SK-N-SH (cell line): ENCODE data around the gene LPGAT1. TPM values are rescaled to one million over a fixed set of nuclear protein-coding genes. Genes with fewer than 3 reads are reported as not detected.

Source experiments
- CTCF ChIA-PET: fragments of 300-600, 350-600 bp; formaldehyde crosslinking; extraction: SDS; loops from one replicate; lab custom pipeline; 2021; lab: Yijun Ruan, JAX
- POLR2A ChIA-PET: fragments of 350-600 bp; sonication (Branson Sonifier 250); formaldehyde crosslinking; extraction: SDS; loops from one replicate; lab custom pipeline; 2020; ENCODE audit warnings: antibody characterized with exemption, inconsistent platforms; lab: Yijun Ruan, JAX
- DNase-seq: peaks from one replicate; pipeline ENCODE4 v3.0.0; 2012
- H2AFZ ChIP-seq: fragments of 200-600 bp; sonication (generic); 2 replicates; pipeline ENCODE4 v1.8.1; 2016; ENCODE audit warnings: antibody characterized with exemption, mild to moderate bottlenecking, low read depth
- H3F3A ChIP-seq: fragments of 200-600 bp; sonication (generic); replicated peaks from 2 replicates; pipeline ENCODE3; 2016; ENCODE audit warnings: antibody characterized with exemption, mild to moderate bottlenecking; ENCODE audit not compliant: insufficient read depth
- H3K27ac ChIP-seq, 2 experiments: fragments of 200-500 bp in 1 of 2; fragments of 200-600 bp in 1 of 2; sonication (Bioruptor generic) in 1 of 2; sonication (generic), shearing (Covaris generic) in 1 of 2; 2 replicates each; pipeline versions ENCODE4 v1.5.1 to v1.6.1; 2014 to 2016; ENCODE audit warnings: low read depth in 2 of 2, inconsistent platforms in 1 of 2, low read length in 1 of 2, mild to moderate bottlenecking in 1 of 2, mixed read lengths in 1 of 2
- H3K27me3 ChIP-seq: fragments of 200-600 bp; sonication (generic), shearing (Covaris generic); 2 replicates; pipeline ENCODE4 v1.6.1; 2016; ENCODE audit warnings: mixed run types; ENCODE audit not compliant: insufficient read depth
- H3K36me3 ChIP-seq, 2 experiments: fragments of 200-500 bp in 1 of 2; fragments of 200-600 bp in 1 of 2; sonication (Bioruptor generic) in 1 of 2; sonication (generic) in 1 of 2; replicated peaks in 1 of 2; 2 replicates each; pipeline versions ENCODE3 to v1.5.1; 2014 to 2016; ENCODE audit warnings: low read length in 1 of 2, mild to moderate bottlenecking in 1 of 2; ENCODE audit not compliant: insufficient read depth in 2 of 2, control insufficient read depth in 1 of 2
- H3K4me1 ChIP-seq, 2 experiments: fragments of 200-500 bp in 1 of 2; fragments of 200-600 bp in 1 of 2; sonication (Bioruptor generic) in 1 of 2; sonication (generic), shearing (Covaris generic) in 1 of 2; 2 replicates each; pipeline versions ENCODE4 v1.5.1 to v1.6.1; 2014 to 2016; ENCODE audit warnings: low read depth in 1 of 2, low read length in 1 of 2, mixed run types in 1 of 2; ENCODE audit not compliant: insufficient read depth in 2 of 2, control insufficient read depth in 1 of 2
- H3K4me2 ChIP-seq: fragments of 200-600 bp; sonication (generic), shearing (Covaris generic); 2 replicates; pipeline ENCODE4 v1.6.1; 2017; ENCODE audit warnings: mixed run types
- H3K4me3 ChIP-seq, 2 experiments: fragments of 200-500 bp in 1 of 2; fragments of 200-600 bp in 1 of 2; sonication (Bioruptor generic) in 1 of 2; sonication (generic), shearing (Covaris generic) in 1 of 2; 2 replicates each; pipeline versions ENCODE4 v1.5.1 to v1.8.1; 2014 to 2016; ENCODE audit warnings: low read depth in 2 of 2, inconsistent platforms in 1 of 2, low read length in 1 of 2, mild to moderate bottlenecking in 1 of 2, mixed read lengths in 1 of 2, moderate library complexity in 1 of 2
- H3K79me2 ChIP-seq: fragments of 200-600 bp; sonication (generic); 2 replicates; pipeline ENCODE4 v1.8.1; 2017; ENCODE audit warnings: mild to moderate bottlenecking; ENCODE audit not compliant: insufficient read depth
- H3K9ac ChIP-seq: fragments of 200-600 bp; sonication (generic); 2 replicates; pipeline ENCODE4 v1.6.1; 2017; ENCODE audit warnings: mixed run types
- H3K9me2 ChIP-seq: fragments of 200-600 bp; sonication (generic); 2 replicates; pipeline ENCODE4 v1.6.1; 2017; ENCODE audit warnings: mixed run types
- H3K9me3 ChIP-seq: fragments of 200-600 bp; sonication (generic); 2 replicates; pipeline ENCODE4 v1.6.1; 2017; ENCODE audit warnings: mixed run types, mild to moderate bottlenecking, moderate library complexity
- H4K20me1 ChIP-seq: fragments of 200-600 bp; sonication (generic); 2 replicates; pipeline ENCODE4 v1.6.1; 2017; ENCODE audit warnings: mild to moderate bottlenecking, mixed run types; ENCODE audit not compliant: insufficient read depth
- CHD2 ChIP-seq: fragments of 150-350 bp; IDR thresholded peaks from 2 replicates; pipeline ENCODE4 v1.6.1; 2018; ENCODE audit warnings: low read length; ENCODE audit not compliant: partially characterized antibody
- ELF1 ChIP-seq: IDR thresholded peaks from 2 replicates; pipeline ENCODE4 v1.4.0; 2012
- EP300 ChIP-seq, 2 experiments: IDR thresholded peaks; 2 replicates each; pipeline versions ENCODE4 v1.4.0 to v1.6.1; 2012; ENCODE audit warnings: borderline replicate concordance in 1 of 2, low read depth in 1 of 2, low read length in 1 of 2
- GABPA ChIP-seq: IDR thresholded peaks from 2 replicates; pipeline ENCODE4 v1.4.0; 2012; ENCODE audit warnings: low read depth, mild to moderate bottlenecking
- GATA2 ChIP-seq: sonication (generic); formaldehyde crosslinking; IDR thresholded peaks from 2 replicates; pipeline ENCODE4 v1.5.0; 2020; ENCODE audit warnings: mild to moderate bottlenecking, missing genetic modification reagents
- JUND ChIP-seq: IDR thresholded peaks from 2 replicates; pipeline ENCODE4 v1.4.0; 2012
- MEF2A ChIP-seq: IDR thresholded peaks from 2 replicates; pipeline ENCODE4 v1.4.0; 2012; ENCODE audit warnings: low read depth, borderline replicate concordance
- POLR2AphosphoS5 ChIP-seq: IDR thresholded peaks from 2 replicates; pipeline ENCODE4 v1.6.1; 2012; ENCODE audit warnings: low read depth, low read length
- RCOR1 ChIP-seq: fragments of 150-350 bp; IDR thresholded peaks from 2 replicates; pipeline ENCODE4 v1.6.1; 2017; ENCODE audit warnings: antibody characterized with exemption, low read length
- TCF12 ChIP-seq: IDR thresholded peaks from 2 replicates; pipeline ENCODE4 v1.4.0; 2012
- TEAD4 ChIP-seq: IDR thresholded peaks from 2 replicates; pipeline ENCODE4 v1.4.0; 2012; ENCODE audit warnings: mild to moderate bottlenecking, borderline replicate concordance; ENCODE audit not compliant: insufficient read depth
- WGBS: methylation state at CpG from one replicate; pipeline ENCODE4 v1.1.6; 2017; ENCODE audit warnings: low lambda C conversion rate; 5-methylcytosine and 5-hydroxymethylcytosine counted together
- polyA plus RNA-seq, 3 experiments: library from polyadenylated mRNA; depleted of rRNA; stranded (reverse); fragments of >200 nt; gene quantifications; 2 replicates each; pipeline ENCODE4 v1.2.3, GENCODE V29; 2012
- TF ChIP-seq, protein P1 (sequence below): fragments of 150-350 bp; IDR thresholded peaks from 2 replicates; pipeline ENCODE4 v1.6.1; 2016; ENCODE audit warnings: mild to moderate bottlenecking, low read depth, low read length
- TF ChIP-seq, protein P2 (sequence below): fragments of 150-350 bp; IDR thresholded peaks from 2 replicates; pipeline ENCODE4 v1.6.1; 2017; ENCODE audit warnings: antibody characterized with exemption, low read length, low read depth, borderline replicate concordance
- TF ChIP-seq, protein P3 (sequence below): IDR thresholded peaks from 2 replicates; pipeline ENCODE4 v1.4.0; 2012; ENCODE audit warnings: low read depth
- TF ChIP-seq, protein P4 (sequence below): IDR thresholded peaks from 2 replicates; pipeline ENCODE4 v1.4.0; 2012; ENCODE audit warnings: low read depth, borderline replicate concordance
- TF ChIP-seq, protein P5 (sequence below): IDR thresholded peaks from 2 replicates; pipeline ENCODE4 v1.6.1; 2012; ENCODE audit warnings: mild to moderate bottlenecking, low read depth, low read length, moderate library complexity
- TF ChIP-seq, protein P6 (sequence below): fragments of 200-600 bp; sonication (generic); IDR thresholded peaks from 2 replicates; pipeline ENCODE4 v1.6.1; 2017; ENCODE audit warnings: antibody characterized with exemption, mild to moderate bottlenecking, moderate library complexity

The LPGAT1 gene
- polyA plus RNA-seq, 1 of the 3 experiments (the other 2 are of a cell fraction), result 4.8 TPM

DNA sequence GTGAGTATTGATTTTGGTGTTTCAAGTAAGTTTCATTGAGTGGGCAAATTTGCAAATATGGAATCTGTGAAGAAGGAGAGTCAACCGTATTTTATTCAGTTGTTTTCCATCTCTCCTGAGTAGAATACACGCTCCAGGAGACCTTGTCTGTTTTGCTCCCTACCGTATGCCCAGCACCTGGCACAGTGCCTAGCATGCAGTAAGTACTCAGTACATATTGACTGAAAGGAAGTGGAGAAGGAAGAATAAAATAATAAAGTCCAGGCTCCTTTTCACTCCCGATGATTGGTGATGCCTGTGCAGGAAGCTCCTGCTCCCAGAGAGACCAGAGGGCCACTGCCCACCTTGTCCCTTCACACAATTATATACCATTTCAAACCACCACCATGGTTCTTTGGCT is 95.8 kb downstream of the LPGAT1 start:
- H3K9me2 ChIP-seq, result no peaks in the 10 kb centered on the region
- WGBS, result 82% methylated on average over 4 of the region's 4 CpGs
- H3K36me3 ChIP-seq, result no peaks in the 10 kb centered on the region
- H3K27ac ChIP-seq, result peak overlapping the region; percentile 72 to 78; a peak in 3 of 4 replicates
- H3K4me1 ChIP-seq, result peaks cover 9 to 25% of the 10 kb centered on the region in 2 experiments; a peak in 3 of 4 replicates
- DNase-seq, result no peak
- H3K4me3 ChIP-seq, result no peak overlapping the region
- no peak for TF ChIP-seq POLR2AphosphoS5
- no peak for TF ChIP-seq GATA2
- TF ChIP-seq, protein P1, sequence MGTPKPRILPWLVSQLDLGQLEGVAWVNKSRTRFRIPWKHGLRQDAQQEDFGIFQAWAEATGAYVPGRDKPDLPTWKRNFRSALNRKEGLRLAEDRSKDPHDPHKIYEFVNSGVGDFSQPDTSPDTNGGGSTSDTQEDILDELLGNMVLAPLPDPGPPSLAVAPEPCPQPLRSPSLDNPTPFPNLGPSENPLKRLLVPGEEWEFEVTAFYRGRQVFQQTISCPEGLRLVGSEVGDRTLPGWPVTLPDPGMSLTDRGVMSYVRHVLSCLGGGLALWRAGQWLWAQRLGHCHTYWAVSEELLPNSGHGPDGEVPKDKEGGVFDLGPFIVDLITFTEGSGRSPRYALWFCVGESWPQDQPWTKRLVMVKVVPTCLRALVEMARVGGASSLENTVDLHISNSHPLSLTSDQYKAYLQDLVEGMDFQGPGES, result no peak
- no peak for TF ChIP-seq MEF2A
- TF ChIP-seq, protein P2, sequence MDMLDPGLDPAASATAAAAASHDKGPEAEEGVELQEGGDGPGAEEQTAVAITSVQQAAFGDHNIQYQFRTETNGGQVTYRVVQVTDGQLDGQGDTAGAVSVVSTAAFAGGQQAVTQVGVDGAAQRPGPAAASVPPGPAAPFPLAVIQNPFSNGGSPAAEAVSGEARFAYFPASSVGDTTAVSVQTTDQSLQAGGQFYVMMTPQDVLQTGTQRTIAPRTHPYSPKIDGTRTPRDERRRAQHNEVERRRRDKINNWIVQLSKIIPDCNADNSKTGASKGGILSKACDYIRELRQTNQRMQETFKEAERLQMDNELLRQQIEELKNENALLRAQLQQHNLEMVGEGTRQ, result no peak
- no peak for TF ChIP-seq EP300 (IDR thresholded peaks at IDR 0.05; ENCODE audit: borderline replicate concordance in 1 of 2, low read depth in 1 of 2, low read length in 1 of 2)
- no peak for TF ChIP-seq TCF12
- no peak for TF ChIP-seq ELF1
- TF ChIP-seq, protein P3, sequence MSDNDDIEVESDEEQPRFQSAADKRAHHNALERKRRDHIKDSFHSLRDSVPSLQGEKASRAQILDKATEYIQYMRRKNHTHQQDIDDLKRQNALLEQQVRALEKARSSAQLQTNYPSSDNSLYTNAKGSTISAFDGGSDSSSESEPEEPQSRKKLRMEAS, result no peak
- no peak for TF ChIP-seq CHD2
- TF ChIP-seq JUND, result no peak
- no peak for TF ChIP-seq RCOR1
- no peak for TF ChIP-seq GABPA
- TF ChIP-seq, protein P4, sequence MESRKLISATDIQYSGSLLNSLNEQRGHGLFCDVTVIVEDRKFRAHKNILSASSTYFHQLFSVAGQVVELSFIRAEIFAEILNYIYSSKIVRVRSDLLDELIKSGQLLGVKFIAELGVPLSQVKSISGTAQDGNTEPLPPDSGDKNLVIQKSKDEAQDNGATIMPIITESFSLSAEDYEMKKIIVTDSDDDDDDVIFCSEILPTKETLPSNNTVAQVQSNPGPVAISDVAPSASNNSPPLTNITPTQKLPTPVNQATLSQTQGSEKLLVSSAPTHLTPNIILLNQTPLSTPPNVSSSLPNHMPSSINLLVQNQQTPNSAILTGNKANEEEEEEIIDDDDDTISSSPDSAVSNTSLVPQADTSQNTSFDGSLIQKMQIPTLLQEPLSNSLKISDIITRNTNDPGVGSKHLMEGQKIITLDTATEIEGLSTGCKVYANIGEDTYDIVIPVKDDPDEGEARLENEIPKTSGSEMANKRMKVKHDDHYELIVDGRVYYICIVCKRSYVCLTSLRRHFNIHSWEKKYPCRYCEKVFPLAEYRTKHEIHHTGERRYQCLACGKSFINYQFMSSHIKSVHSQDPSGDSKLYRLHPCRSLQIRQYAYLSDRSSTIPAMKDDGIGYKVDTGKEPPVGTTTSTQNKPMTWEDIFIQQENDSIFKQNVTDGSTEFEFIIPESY, result no peak
- H3K79me2 ChIP-seq, result no peaks in the 10 kb centered on the region
- peak overlapping the region; percentile 57; the same call in 1 of the 2 replicates for H3K4me2 ChIP-seq
- peaks cover 4% of the 10 kb centered on the region for H3F3A ChIP-seq
- no peak overlapping the region for H2AFZ ChIP-seq
- no peaks in the 10 kb centered on the region for H3K9me3 ChIP-seq
- CTCF ChIA-PET, result interaction anchor here (2.2 kb wide), 1 partner anchor 54 kb away, joined by 6 read pairs; no protein-coding TSS in a partner anchor
- H3K9ac ChIP-seq, result no peak overlapping the region
- POLR2A ChIA-PET, result no interaction called here
- no peaks in the 10 kb centered on the region for H3K27me3 ChIP-seq
- no peaks in the 10 kb centered on the region for H4K20me1 ChIP-seq

DNA sequence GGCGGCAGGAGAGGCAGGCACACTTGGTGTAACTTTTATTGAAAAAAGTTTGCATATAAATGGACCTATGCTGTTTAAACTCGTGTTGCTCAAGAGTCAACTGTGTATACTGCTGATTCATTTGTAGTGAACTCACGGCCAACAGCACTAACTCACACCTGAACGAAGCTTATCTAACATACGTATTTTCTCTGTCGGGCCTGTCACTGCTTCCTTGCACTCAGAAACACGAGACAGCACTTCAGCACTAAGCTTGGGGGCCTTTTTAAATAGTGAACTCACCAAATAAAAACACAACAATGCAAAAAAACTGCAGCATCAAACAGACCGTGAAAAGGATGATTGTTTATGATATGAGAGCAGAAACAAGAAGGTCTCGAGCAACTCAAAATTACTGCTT is 96.2 kb downstream of the LPGAT1 start:
- no peaks in the 10 kb centered on the region for H4K20me1 ChIP-seq
- WGBS, result 81% methylated on average over 9 of the region's 9 CpGs
- peaks cover 4% of the 10 kb centered on the region for H3F3A ChIP-seq
- POLR2A ChIA-PET, result no interaction called here
- H3K4me2 ChIP-seq, result no peak overlapping the region
- no peaks in the 10 kb centered on the region for H3K9me3 ChIP-seq
- H3K4me3 ChIP-seq, result no peak overlapping the region
- CTCF ChIA-PET, result interaction anchor here (2.2 kb wide), 1 partner anchor 53 kb away, joined by 6 read pairs; no protein-coding TSS in a partner anchor
- H3K27me3 ChIP-seq, result no peaks in the 10 kb centered on the region
- no peak overlapping the region for H3K9ac ChIP-seq
- DNase-seq, result no peak
- H3K27ac ChIP-seq, result no peak overlapping the region
- H2AFZ ChIP-seq, result no peak overlapping the region
- no peaks in the 10 kb centered on the region for H3K36me3 ChIP-seq
- H3K9me2 ChIP-seq, result no peaks in the 10 kb centered on the region
- no peaks in the 10 kb centered on the region for H3K79me2 ChIP-seq
- peaks cover 9 to 25% of the 10 kb centered on the region in 2 experiments; a peak in 3 of 4 replicates for H3K4me1 ChIP-seq
- TF ChIP-seq GATA2 (no peak), MEF2A (no peak), CHD2 (no peak), TEAD4 (no peak)
- TF ChIP-seq, protein P5, sequence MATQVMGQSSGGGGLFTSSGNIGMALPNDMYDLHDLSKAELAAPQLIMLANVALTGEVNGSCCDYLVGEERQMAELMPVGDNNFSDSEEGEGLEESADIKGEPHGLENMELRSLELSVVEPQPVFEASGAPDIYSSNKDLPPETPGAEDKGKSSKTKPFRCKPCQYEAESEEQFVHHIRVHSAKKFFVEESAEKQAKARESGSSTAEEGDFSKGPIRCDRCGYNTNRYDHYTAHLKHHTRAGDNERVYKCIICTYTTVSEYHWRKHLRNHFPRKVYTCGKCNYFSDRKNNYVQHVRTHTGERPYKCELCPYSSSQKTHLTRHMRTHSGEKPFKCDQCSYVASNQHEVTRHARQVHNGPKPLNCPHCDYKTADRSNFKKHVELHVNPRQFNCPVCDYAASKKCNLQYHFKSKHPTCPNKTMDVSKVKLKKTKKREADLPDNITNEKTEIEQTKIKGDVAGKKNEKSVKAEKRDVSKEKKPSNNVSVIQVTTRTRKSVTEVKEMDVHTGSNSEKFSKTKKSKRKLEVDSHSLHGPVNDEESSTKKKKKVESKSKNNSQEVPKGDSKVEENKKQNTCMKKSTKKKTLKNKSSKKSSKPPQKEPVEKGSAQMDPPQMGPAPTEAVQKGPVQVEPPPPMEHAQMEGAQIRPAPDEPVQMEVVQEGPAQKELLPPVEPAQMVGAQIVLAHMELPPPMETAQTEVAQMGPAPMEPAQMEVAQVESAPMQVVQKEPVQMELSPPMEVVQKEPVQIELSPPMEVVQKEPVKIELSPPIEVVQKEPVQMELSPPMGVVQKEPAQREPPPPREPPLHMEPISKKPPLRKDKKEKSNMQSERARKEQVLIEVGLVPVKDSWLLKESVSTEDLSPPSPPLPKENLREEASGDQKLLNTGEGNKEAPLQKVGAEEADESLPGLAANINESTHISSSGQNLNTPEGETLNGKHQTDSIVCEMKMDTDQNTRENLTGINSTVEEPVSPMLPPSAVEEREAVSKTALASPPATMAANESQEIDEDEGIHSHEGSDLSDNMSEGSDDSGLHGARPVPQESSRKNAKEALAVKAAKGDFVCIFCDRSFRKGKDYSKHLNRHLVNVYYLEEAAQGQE, result no peak
- TF ChIP-seq, protein P6, sequence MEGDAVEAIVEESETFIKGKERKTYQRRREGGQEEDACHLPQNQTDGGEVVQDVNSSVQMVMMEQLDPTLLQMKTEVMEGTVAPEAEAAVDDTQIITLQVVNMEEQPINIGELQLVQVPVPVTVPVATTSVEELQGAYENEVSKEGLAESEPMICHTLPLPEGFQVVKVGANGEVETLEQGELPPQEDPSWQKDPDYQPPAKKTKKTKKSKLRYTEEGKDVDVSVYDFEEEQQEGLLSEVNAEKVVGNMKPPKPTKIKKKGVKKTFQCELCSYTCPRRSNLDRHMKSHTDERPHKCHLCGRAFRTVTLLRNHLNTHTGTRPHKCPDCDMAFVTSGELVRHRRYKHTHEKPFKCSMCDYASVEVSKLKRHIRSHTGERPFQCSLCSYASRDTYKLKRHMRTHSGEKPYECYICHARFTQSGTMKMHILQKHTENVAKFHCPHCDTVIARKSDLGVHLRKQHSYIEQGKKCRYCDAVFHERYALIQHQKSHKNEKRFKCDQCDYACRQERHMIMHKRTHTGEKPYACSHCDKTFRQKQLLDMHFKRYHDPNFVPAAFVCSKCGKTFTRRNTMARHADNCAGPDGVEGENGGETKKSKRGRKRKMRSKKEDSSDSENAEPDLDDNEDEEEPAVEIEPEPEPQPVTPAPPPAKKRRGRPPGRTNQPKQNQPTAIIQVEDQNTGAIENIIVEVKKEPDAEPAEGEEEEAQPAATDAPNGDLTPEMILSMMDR, result no peak
